ENCODE measurements around the gene WASHC4.
"Not testable (repeated sequence)": the region's sequence is repeated elsewhere in the genome, so short reads cannot be mapped to it uniquely, and the experiment has no call there.

Gene WASHC4

GRCh38 chr12:105166736-105167135 lies 59.2 kb downstream of the WASHC4 start:
- DNase-seq = no peak

- no peak for DNase-seq
Measured at GRCh38 chr12:105167346-105167745, 59.8 kb downstream of the WASHC4 start.

GRCh38 chr12:105168006-105168405 lies 60.5 kb downstream of the WASHC4 start:
- no peak for DNase-seq

- DNase-seq = no peak
Measured at GRCh38 chr12:105170139-105170538, 62.6 kb downstream of the WASHC4 start.

- DNase-seq = no peak
Measured at GRCh38 chr12:105171691-105172436, 64.3 kb downstream of the WASHC4 start.

GRCh38 chr12:105175397-105175990 lies 68.0 kb downstream of the WASHC4 start:
- no peak for DNase-seq

GRCh38 chr12:105177208-105177607 lies 69.7 kb downstream of the WASHC4 start:
- DNase-seq = no peak

GRCh38 chr12:105179114-105179513 lies 71.6 kb downstream of the WASHC4 start:
- not testable (repeated sequence) for DNase-seq

- not testable (repeated sequence) for DNase-seq
Measured at GRCh38 chr12:105183406-105183805, 75.9 kb downstream of the WASHC4 start.

- DNase-seq = not testable (repeated sequence)
Measured at GRCh38 chr12:105183976-105184375, 76.4 kb downstream of the WASHC4 start.

- no peak for DNase-seq
Measured at GRCh38 chr12:105189293-105189692, 81.8 kb downstream of the WASHC4 start.

- DNase-seq = no peak
Measured at GRCh38 chr12:105190530-105190929, 83.0 kb downstream of the WASHC4 start.

- DNase-seq = no peak
Measured at GRCh38 chr12:105192624-105193225, 85.2 kb downstream of the WASHC4 start.

GRCh38 chr12:105194947-105195346 lies 87.4 kb downstream of the WASHC4 start:
- DNase-seq = no peak

- no peak for DNase-seq
Measured at GRCh38 chr12:105196090-105196489, 88.6 kb downstream of the WASHC4 start.

GRCh38 chr12:105198961-105199360 lies 91.4 kb downstream of the WASHC4 start:
- no peak for DNase-seq

- DNase-seq = no peak
Measured at GRCh38 chr12:105200385-105200784, 92.9 kb downstream of the WASHC4 start.

GRCh38 chr12:105201299-105201698 lies 93.8 kb downstream of the WASHC4 start:
- no peak for DNase-seq

- no peak for DNase-seq
Measured at GRCh38 chr12:105202202-105202601, 94.7 kb downstream of the WASHC4 start.

GRCh38 chr12:105204127-105204526 lies 96.6 kb downstream of the WASHC4 start:
- DNase-seq = no peak

- DNase-seq = no peak
Measured at GRCh38 chr12:105204916-105205315, 97.4 kb downstream of the WASHC4 start.

- DNase-seq = no peak
Measured at GRCh38 chr12:105205322-105206048, 98.0 kb downstream of the WASHC4 start.

- DNase-seq = no peak
Measured at GRCh38 chr12:105206686-105207374, 99.3 kb downstream of the WASHC4 start.

Data from activated CD4-positive, CD25-positive, alpha-beta regulatory T cell treated with anti-CD3 and anti-CD28 coated beads, Interleukin-2, amount 50 U/mL, for 72 hours (primary cell).